K562 (cell line): ENCODE measurements around the gene AGFG1. TPM values are rescaled to one million over a fixed set of nuclear protein-coding genes. Genes with fewer than 3 reads are reported as not detected.
A peak's percentile ranks its signal among the peaks of the same experiment; 100 is the strongest.

ENCODE experiments used
- ETV5 ChIP-seq: sonication (generic); formaldehyde crosslinking; IDR thresholded peaks from 2 replicates; pipeline ENCODE4 v1.4.0; 2020; ENCODE audit warnings: low read depth, mild to moderate bottlenecking, missing genetic modification reagents
- FOXA3 ChIP-seq, 2 experiments: fragments of 450-650 bp in 1 of 2; sonication (generic) in 1 of 2; formaldehyde crosslinking; IDR thresholded peaks in 1 of 2; conservative IDR thresholded peaks in 1 of 2; 2 replicates each; pipeline versions ENCODE4 v1.4.0 to v1.8.0; 2020 to 2022; ENCODE audit warnings: mild to moderate bottlenecking in 2 of 2, missing genetic modification reagents in 1 of 2
- NFATC3 ChIP-seq: fragments of 450-650 bp; IDR thresholded peaks from 2 replicates; pipeline ENCODE4 v1.6.1; 2017; ENCODE audit warnings: mild to moderate bottlenecking
- NFE2L1 ChIP-seq: fragments of 450-650 bp; IDR thresholded peaks from 2 replicates; pipeline ENCODE4 v1.6.1; 2016; ENCODE audit warnings: missing genetic modification characterization, low read depth, mild to moderate bottlenecking, missing compliant biosample characterization, moderate library complexity, borderline replicate concordance
- SNIP1 ChIP-seq: fragments of 450-650 bp; IDR thresholded peaks from 2 replicates; pipeline ENCODE4 v1.7.1; 2017; ENCODE audit warnings: low read depth, mild to moderate bottlenecking
- SNRNP70 ChIP-seq: fragments of 200-400 bp; formaldehyde crosslinking; optimal IDR thresholded peaks from 2 replicates; pipeline ENCODE3; 2017; ENCODE audit warnings: low read depth, low read length
- TEAD4 ChIP-seq, 2 experiments: sonication (generic) in 1 of 2; formaldehyde crosslinking in 1 of 2; IDR thresholded peaks; 2 replicates each; pipeline versions ENCODE4 v1.6.1 to v1.8.0; 2012 to 2022; ENCODE audit warnings: borderline replicate concordance in 1 of 2, inconsistent platforms in 1 of 2, low read length in 1 of 2, mild to moderate bottlenecking in 1 of 2, missing genetic modification reagents in 1 of 2
- ZNF318 ChIP-seq, 2 experiments: fragments of 450-650 bp; IDR thresholded peaks; 2 replicates each; pipeline ENCODE4 v1.6.1; 2016; ENCODE audit warnings: mild to moderate bottlenecking in 2 of 2, borderline replicate concordance in 1 of 2, low read depth in 1 of 2, moderate library complexity in 1 of 2
- ZNF518B ChIP-seq: fragments of 250-450 bp; sonication (Bioruptor Pico); IDR thresholded peaks from 2 replicates; pipeline ENCODE4 v1.5.0; 2021; ENCODE audit warnings: mild to moderate bottlenecking, moderate library complexity
- polyA plus RNA-seq, 8 experiments: library from polyadenylated mRNA; depleted of rRNA in 4 of 8; stranded (reverse) in 5 of 8; unstranded in 3 of 8; fragments of >200 nt; fragmentation: Nextera tagmentation in 2 of 8; fragmentation: Illumina TruSeq in 1 of 8; extraction: Ambion mirVana in 2 of 8; extraction: Trizol in 1 of 8; gene quantifications; 2 replicates each; pipeline versions ENCODE4 v1.2.1 to v1.2.3, GENCODE V29; 2011 to 2014; ENCODE audit warnings: inconsistent platforms in 1 of 8, missing spikeins in 1 of 8
- total RNA-seq, 7 experiments: library from RNA; depleted of rRNA in 6 of 7; stranded (reverse); fragments of >200 nt in 6 of 7; fragmentation: Illumina TruSeq in 2 of 7; extraction: Trizol in 2 of 7; gene quantifications; 2 replicates each; pipeline versions ENCODE4 v1.2.1 to v1.2.3, GENCODE V29; 2011 to 2021; ENCODE audit warnings: low replicate concordance in 1 of 7

AGFG1 gene
- total and polyA plus RNA-seq, 9 of the 15 experiments (the other 6 are each of a cell fraction or from before 2014, with no cell fraction given): 11.2 to 97.5 (median 36.0) TPM

GRCh38 chr2:227450926-227451654, 20.9 kb upstream of the AGFG1 start (continued):
- 0 out of 4 replicates have a peak, but pooled peaks of 1 of the 2 experiments have one; percentile 64 for TF ChIP-seq ZNF318 (IDR thresholded peaks at IDR 0.05; ENCODE audit: borderline replicate concordance in 1 of 2, low read depth in 1 of 2)
- TF ChIP-seq TEAD4 (IDR thresholded peaks at IDR 0.05; ENCODE audit: low read length): peak; percentile 100
- TF ChIP-seq TEAD4 (CRISPR knock-in tag; IDR thresholded peaks at IDR 0.05; ENCODE audit: borderline replicate concordance): no peak
- TF ChIP-seq NFE2L1 (tag): no peak
- TF ChIP-seq NFATC3: peak; percentile 58; the same call in 1 of the 2 replicates
- no peak for TF ChIP-seq SNRNP70
- no peak; the same call in 1 of the 2 replicates for TF ChIP-seq ETV5 (CRISPR knock-in tag)
- TF ChIP-seq FOXA3 (CRISPR knock-in tag; conservative IDR thresholded peaks at IDR 0.05 in 1 of 2, IDR thresholded peaks at IDR 0.05 in 1 of 2): peak; percentile 62 to 94; a peak in 3 of 4 replicates
- TF ChIP-seq SNIP1: no peak
- no peak for TF ChIP-seq ZNF518B (CRISPR knock-in tag)
